ENCODE measurements around the gene FAAP24.

DNA sequence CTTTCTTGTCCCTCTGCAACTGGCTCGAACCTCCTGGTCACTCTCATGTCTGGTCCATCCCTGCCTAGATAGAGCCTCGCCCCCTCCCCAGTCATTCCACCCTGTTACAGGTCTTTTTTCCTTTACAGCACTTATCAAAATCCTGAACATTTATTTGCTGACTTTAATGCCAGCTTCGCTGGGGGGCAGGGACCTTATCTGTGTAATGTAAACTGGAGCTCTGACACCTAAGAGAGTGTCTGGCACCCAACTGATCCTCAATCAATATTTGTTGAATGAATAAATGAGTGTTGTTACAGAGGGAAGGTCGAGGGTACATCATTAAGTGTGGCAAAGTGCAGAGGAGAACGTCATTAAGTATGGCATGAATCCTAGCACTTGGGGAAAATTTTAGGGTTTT, 16.7 kb downstream of the FAAP24 start:
- TF ChIP-seq, protein P1, sequence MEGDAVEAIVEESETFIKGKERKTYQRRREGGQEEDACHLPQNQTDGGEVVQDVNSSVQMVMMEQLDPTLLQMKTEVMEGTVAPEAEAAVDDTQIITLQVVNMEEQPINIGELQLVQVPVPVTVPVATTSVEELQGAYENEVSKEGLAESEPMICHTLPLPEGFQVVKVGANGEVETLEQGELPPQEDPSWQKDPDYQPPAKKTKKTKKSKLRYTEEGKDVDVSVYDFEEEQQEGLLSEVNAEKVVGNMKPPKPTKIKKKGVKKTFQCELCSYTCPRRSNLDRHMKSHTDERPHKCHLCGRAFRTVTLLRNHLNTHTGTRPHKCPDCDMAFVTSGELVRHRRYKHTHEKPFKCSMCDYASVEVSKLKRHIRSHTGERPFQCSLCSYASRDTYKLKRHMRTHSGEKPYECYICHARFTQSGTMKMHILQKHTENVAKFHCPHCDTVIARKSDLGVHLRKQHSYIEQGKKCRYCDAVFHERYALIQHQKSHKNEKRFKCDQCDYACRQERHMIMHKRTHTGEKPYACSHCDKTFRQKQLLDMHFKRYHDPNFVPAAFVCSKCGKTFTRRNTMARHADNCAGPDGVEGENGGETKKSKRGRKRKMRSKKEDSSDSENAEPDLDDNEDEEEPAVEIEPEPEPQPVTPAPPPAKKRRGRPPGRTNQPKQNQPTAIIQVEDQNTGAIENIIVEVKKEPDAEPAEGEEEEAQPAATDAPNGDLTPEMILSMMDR (conservative IDR thresholded peaks at IDR 0.05; ENCODE audit: low read depth, low read length) = no peak
- TF ChIP-seq EZH2 (IDR thresholded peaks at IDR 0.05; ENCODE audit: low read length, unreplicated experiment) (no peak), EZH2phosphoT487 (IDR thresholded peaks at IDR 0.05; ENCODE audit: borderline replicate concordance, low read length) (no peak)
